H9 (cell line): ENCODE results near the gene RGL4. TPM values are rescaled to one million over a fixed set of nuclear protein-coding genes. Genes with fewer than 3 reads are reported as not detected.

Source experiments
- DNase-seq: peaks from one replicate; pipeline ENCODE4 v3.0.0-alpha.2; 2017
- H2AFZ ChIP-seq: one replicate; pipeline ENCODE4 v1.6.1; 2013; ENCODE audit warnings: mild to moderate bottlenecking, low read length, control low read depth, moderate library complexity
- H2AK5ac ChIP-seq: 2 replicates; pipeline ENCODE4 v1.6.1; 2013; ENCODE audit warnings: low read length, control low read depth, mixed read lengths; ENCODE audit not compliant: insufficient read length
- H2BK120ac ChIP-seq: one replicate; pipeline ENCODE4 v1.6.1; 2013; ENCODE audit warnings: low read depth, mild to moderate bottlenecking, low read length, control low read depth, inconsistent platforms; ENCODE audit not compliant: poor library complexity, severe bottlenecking
- H2BK12ac ChIP-seq: 2 replicates; pipeline ENCODE4 v1.6.1; 2013; ENCODE audit warnings: low read length, control low read depth, mixed read lengths, low read depth; ENCODE audit not compliant: insufficient read length
- H2BK15ac ChIP-seq: 2 replicates; pipeline ENCODE4 v1.6.1; 2013; ENCODE audit warnings: low read depth, low read length, control low read depth
- H2BK20ac ChIP-seq: one replicate; pipeline ENCODE4 v1.6.1; 2013; ENCODE audit warnings: low read depth, mild to moderate bottlenecking, low read length, control low read depth, inconsistent platforms; ENCODE audit not compliant: poor library complexity, severe bottlenecking
- H2BK5ac ChIP-seq: 2 replicates; pipeline ENCODE4 v1.6.1; 2013; ENCODE audit warnings: low read length, control low read depth, mixed read lengths; ENCODE audit not compliant: insufficient read length
- H3K14ac ChIP-seq: 2 replicates; pipeline ENCODE4 v1.6.1; 2013; ENCODE audit warnings: low read length, control low read depth; ENCODE audit not compliant: insufficient read depth
- H3K18ac ChIP-seq: 2 replicates; pipeline ENCODE4 v1.6.1; 2013; ENCODE audit warnings: low read depth, mild to moderate bottlenecking, mixed read lengths, low read length, control low read depth; ENCODE audit not compliant: insufficient read length
- H3K23ac ChIP-seq: 2 replicates; pipeline ENCODE4 v1.6.1; 2013; ENCODE audit warnings: low read length, control low read depth, mixed read lengths, low read depth; ENCODE audit not compliant: insufficient read length
- H3K23me2 ChIP-seq: 2 replicates; pipeline ENCODE4 v1.6.1; 2013; ENCODE audit warnings: low read depth, mild to moderate bottlenecking, mixed read lengths, low read length, control low read depth; ENCODE audit not compliant: insufficient read length, poor library complexity, severe bottlenecking
- H3K27ac ChIP-seq: 2 replicates; pipeline ENCODE4 v1.5.1; 2013; ENCODE audit warnings: low read length, control low read depth, mixed read lengths, low read depth; ENCODE audit not compliant: insufficient read length
- H3K27me3 ChIP-seq: 2 replicates; pipeline ENCODE4 v1.6.1; 2013; ENCODE audit warnings: low read length, control low read depth, inconsistent platforms; ENCODE audit not compliant: insufficient read depth
- H3K4ac ChIP-seq: 2 replicates; pipeline ENCODE4 v1.6.1; 2013; ENCODE audit warnings: low read depth, mild to moderate bottlenecking, control low read depth, inconsistent platforms, low read length, moderate library complexity
- H3K4me1 ChIP-seq: 2 replicates; pipeline ENCODE4 v1.6.1; 2013; ENCODE audit warnings: low read length, control low read depth, inconsistent platforms; ENCODE audit not compliant: insufficient read depth
- H3K4me2 ChIP-seq: 2 replicates; pipeline ENCODE4 v1.6.1; 2013; ENCODE audit warnings: low read length, control low read depth, mixed read lengths; ENCODE audit not compliant: insufficient read length, insufficient read depth
- H3K56ac ChIP-seq: 2 replicates; pipeline ENCODE4 v1.6.1; 2013; ENCODE audit warnings: low read depth, mild to moderate bottlenecking, mixed read lengths, low read length, control low read depth; ENCODE audit not compliant: insufficient read length
- H3K79me1 ChIP-seq: 2 replicates; pipeline ENCODE4 v1.6.1; 2013; ENCODE audit warnings: low read depth, mild to moderate bottlenecking, moderate library complexity, low read length, control low read depth, inconsistent platforms; ENCODE audit not compliant: insufficient read depth, poor library complexity, severe bottlenecking
- H3K79me2 ChIP-seq: 2 replicates; pipeline ENCODE4 v1.6.1; 2013; ENCODE audit warnings: low read length, control low read depth, inconsistent platforms; ENCODE audit not compliant: insufficient read depth
- H3K9ac ChIP-seq: 2 replicates; pipeline ENCODE4 v1.6.1; 2013; ENCODE audit warnings: low read length, control low read depth, mixed read lengths; ENCODE audit not compliant: insufficient read length; ENCODE audit errors: extremely low read depth
- H3K9me3 ChIP-seq: one replicate; pipeline ENCODE4 v1.6.1; 2013; ENCODE audit warnings: low read depth, low read length, inconsistent platforms; ENCODE audit not compliant: control insufficient read depth
- H3T11ph ChIP-seq: one replicate; pipeline ENCODE4 v1.6.1; 2013; ENCODE audit warnings: mild to moderate bottlenecking, low read length, control low read depth, inconsistent platforms
- H4K20me1 ChIP-seq: one replicate; pipeline ENCODE4 v1.6.1; 2013; ENCODE audit not compliant: control insufficient read depth, insufficient read length, insufficient read depth
- H4K5ac ChIP-seq: 2 replicates; pipeline ENCODE4 v1.6.1; 2013; ENCODE audit warnings: low read depth, mild to moderate bottlenecking, mixed read lengths, low read length, control low read depth; ENCODE audit not compliant: insufficient read length
- H4K8ac ChIP-seq: replicated peaks from 2 replicates; pipeline ENCODE4 v1.6.1; 2013; ENCODE audit warnings: low read length, control low read depth, mixed read lengths, low read depth; ENCODE audit not compliant: insufficient read length
- H4K91ac ChIP-seq: 2 replicates; pipeline ENCODE4 v1.6.1; 2013; ENCODE audit warnings: low read depth, mild to moderate bottlenecking, moderate library complexity, mixed read lengths, low read length, control low read depth; ENCODE audit not compliant: insufficient read length
- H3K27ac Mint-ChIP-seq, 3 experiments: 2 replicates in 2 of 3; 3 replicates in 1 of 3; pipeline ENCODE4 v1.8.0; 2020 to 2021; ENCODE audit warnings: mixed read lengths in 3 of 3, mild to moderate bottlenecking in 1 of 3, moderate library complexity in 1 of 3
- H3K27me3 Mint-ChIP-seq: 2 replicates; pipeline ENCODE4 v1.8.0; 2021; ENCODE audit warnings: low read depth, mild to moderate bottlenecking, moderate library complexity, mixed read lengths
- H3K36me3 Mint-ChIP-seq, 3 experiments: 2 replicates in 2 of 3; 3 replicates in 1 of 3; pipeline ENCODE4 v1.8.0; 2020 to 2021; ENCODE audit warnings: low read depth in 3 of 3, mixed read lengths in 3 of 3; ENCODE audit not compliant: insufficient read depth in 1 of 3
- H3K4me1 Mint-ChIP-seq, 2 experiments: 2 replicates each; pipeline ENCODE4 v1.8.0; 2020; ENCODE audit warnings: mixed read lengths in 2 of 2
- H3K4me3 Mint-ChIP-seq, 2 experiments: 2 replicates in 1 of 2; 3 replicates in 1 of 2; pipeline ENCODE4 v1.8.0; 2020 to 2021; ENCODE audit warnings: mild to moderate bottlenecking in 2 of 2, mixed read lengths in 2 of 2, moderate library complexity in 1 of 2
- H3K9me3 Mint-ChIP-seq, 2 experiments: 2 replicates in 1 of 2; 3 replicates in 1 of 2; pipeline ENCODE4 v1.8.0; 2020; ENCODE audit warnings: mild to moderate bottlenecking in 2 of 2, mixed read lengths in 2 of 2, moderate library complexity in 1 of 2
- WGBS: extraction: QIAGEN DNeasy Blood & Tissue Kit; methylation state at CpG from one replicate; pipeline ENCODE4 v1.1.7; 2013; ENCODE audit warnings: missing lambda C conversion rate, low lambda C conversion rate, mixed read lengths; ENCODE audit not compliant: insufficient read length; ENCODE audit errors: extremely low coverage; 5-methylcytosine and 5-hydroxymethylcytosine counted together
- total RNA-seq: library from RNA; stranded (reverse); gene quantifications from 2 replicates; pipeline ENCODE4 v1.2.1, GENCODE V29; 2021
- TF ChIP-seq, protein P1 (sequence below): fragments of 200-600 bp; sonication (generic); conservative IDR thresholded peaks from 3 replicates; pipeline ENCODE4 v1.8.0; 2021; ENCODE audit warnings: antibody characterized with exemption, mild to moderate bottlenecking

Gene RGL4
- total RNA-seq, 1 experiment from 2014 or later: not detected

DNA sequence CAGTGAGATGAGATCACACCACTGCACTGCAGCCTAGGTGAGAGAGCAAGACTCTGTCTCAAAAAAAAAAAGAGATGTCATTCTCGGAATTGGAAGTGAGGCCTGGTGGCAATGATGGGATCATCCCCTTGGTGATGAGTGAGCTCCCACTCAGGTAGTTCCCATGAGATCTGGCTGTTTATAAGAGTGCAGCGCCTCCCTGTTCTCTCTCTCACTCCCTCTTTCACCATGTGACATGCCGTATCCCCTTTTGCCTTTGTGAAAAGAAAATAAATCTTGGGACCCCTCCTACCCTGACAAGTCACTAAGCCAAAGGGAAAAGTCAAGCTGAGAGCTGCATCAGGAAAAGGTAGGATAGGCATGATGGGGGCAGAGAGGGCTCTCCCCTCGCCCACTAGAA is 31.3 kb downstream of the RGL4 start:
- no peak overlapping the region for H2BK12ac ChIP-seq
- H3K4ac ChIP-seq: no peak overlapping the region
- H3K9ac ChIP-seq: no peak overlapping the region
- no peaks in the 10 kb centered on the region for H3K9me3 Mint-ChIP-seq
- H3T11ph ChIP-seq: no peak overlapping the region
- no peak overlapping the region for H4K5ac ChIP-seq
- H2BK120ac ChIP-seq: no peak overlapping the region
- H3K79me2 ChIP-seq: no peaks in the 10 kb centered on the region
- no peak overlapping the region for H3K56ac ChIP-seq
- no CpG with 5 or more reads among the region's 4 CpGs for WGBS
- TF ChIP-seq, protein P1, sequence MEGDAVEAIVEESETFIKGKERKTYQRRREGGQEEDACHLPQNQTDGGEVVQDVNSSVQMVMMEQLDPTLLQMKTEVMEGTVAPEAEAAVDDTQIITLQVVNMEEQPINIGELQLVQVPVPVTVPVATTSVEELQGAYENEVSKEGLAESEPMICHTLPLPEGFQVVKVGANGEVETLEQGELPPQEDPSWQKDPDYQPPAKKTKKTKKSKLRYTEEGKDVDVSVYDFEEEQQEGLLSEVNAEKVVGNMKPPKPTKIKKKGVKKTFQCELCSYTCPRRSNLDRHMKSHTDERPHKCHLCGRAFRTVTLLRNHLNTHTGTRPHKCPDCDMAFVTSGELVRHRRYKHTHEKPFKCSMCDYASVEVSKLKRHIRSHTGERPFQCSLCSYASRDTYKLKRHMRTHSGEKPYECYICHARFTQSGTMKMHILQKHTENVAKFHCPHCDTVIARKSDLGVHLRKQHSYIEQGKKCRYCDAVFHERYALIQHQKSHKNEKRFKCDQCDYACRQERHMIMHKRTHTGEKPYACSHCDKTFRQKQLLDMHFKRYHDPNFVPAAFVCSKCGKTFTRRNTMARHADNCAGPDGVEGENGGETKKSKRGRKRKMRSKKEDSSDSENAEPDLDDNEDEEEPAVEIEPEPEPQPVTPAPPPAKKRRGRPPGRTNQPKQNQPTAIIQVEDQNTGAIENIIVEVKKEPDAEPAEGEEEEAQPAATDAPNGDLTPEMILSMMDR: no peak
- H2BK5ac ChIP-seq: no peak overlapping the region
- H3K79me1 ChIP-seq: no peaks in the 10 kb centered on the region
- DNase-seq: no peak
- H3K4me1 ChIP-seq: no peaks in the 10 kb centered on the region
- no peak overlapping the region for H3K4me3 Mint-ChIP-seq
- no peak overlapping the region for H3K23ac ChIP-seq
- H2BK15ac ChIP-seq: no peak overlapping the region
- H3K36me3 Mint-ChIP-seq: no peaks in the 10 kb centered on the region
- H3K4me1 Mint-ChIP-seq: peaks cover 0 to 4% of the 10 kb centered on the region in 2 experiments; a peak in 2 of 4 replicates
- no peaks in the 10 kb centered on the region for H3K23me2 ChIP-seq
- no peak overlapping the region for H2AFZ ChIP-seq
- no peak overlapping the region for H2BK20ac ChIP-seq
- no peaks in the 10 kb centered on the region for H4K20me1 ChIP-seq
- H3K4me2 ChIP-seq: no peak overlapping the region
- no peak overlapping the region for H3K27ac Mint-ChIP-seq
- H2AK5ac ChIP-seq: no peak overlapping the region
- H3K27me3 ChIP-seq: no peaks in the 10 kb centered on the region
- H3K14ac ChIP-seq: no peak overlapping the region
- no peak overlapping the region for H4K8ac ChIP-seq
- no peaks in the 10 kb centered on the region for H3K9me3 ChIP-seq
- H3K27me3 Mint-ChIP-seq: peaks cover 8% of the 10 kb centered on the region
- H3K27ac ChIP-seq: no peak overlapping the region
- H3K18ac ChIP-seq: no peak overlapping the region
- no peak overlapping the region for H4K91ac ChIP-seq
